HCT116 (cell line): ENCODE results near the gene USP50. TPM values are rescaled to one million over a fixed set of nuclear protein-coding genes. Genes with fewer than 3 reads are reported as not detected.

Source experiments
- ATAC-seq: fragments of 200-7000 bp; cut with Tn5 transposase; 2 replicates; pipeline ENCODE4 v1.9.1; 2020; ENCODE audit warnings: mild to moderate bottlenecking, moderate library complexity
- BruUV-seq: library from RNA; stranded (reverse); fragments of 400-500 nt; replicated peaks from 2 replicates; lab custom pipeline; 2021; lab: Mats Ljungman, UMichigan
- CTCF ChIA-PET: fragments of 300-600 bp; sonication (Branson Sonifier 250); formaldehyde crosslinking; loops from one replicate; lab custom pipeline; 2021; ENCODE audit warnings: antibody characterized with exemption; lab: Charles Lee
- POLR2A ChIA-PET: fragments of 300-600, 350-600 bp; sonication (Branson Sonifier 250); formaldehyde crosslinking; loops from one replicate; lab custom pipeline; 2021; ENCODE audit warnings: antibody characterized with exemption; lab: Charles Lee
- RAD21 ChIA-PET, 2 experiments: fragments of 300-600 bp; sonication (Branson Sonifier 250); formaldehyde crosslinking; loops; one replicate each; lab custom pipeline; 2023; ENCODE audit warnings: low total read pairs in 2 of 2; ENCODE audit not compliant: uncharacterized antibody in 2 of 2, unreplicated experiment in 2 of 2, low non-redundant PET in 1 of 2; lab: Charles Lee
- DNase-seq: peaks from one replicate; pipeline ENCODE4 v3.0.0-alpha.2; 2010; ENCODE audit warnings: low read depth, low spot score
- H2AFZ ChIP-seq: fragments of 200-600 bp; shearing (Covaris generic), sonication (generic); 2 replicates; pipeline ENCODE4 v1.6.1; 2017; ENCODE audit warnings: low read depth, mixed run types, mixed read lengths, antibody characterized with exemption, low read length; ENCODE audit not compliant: poor library complexity, severe bottlenecking
- H3K27ac ChIP-seq: 2 replicates; pipeline ENCODE4 v1.5.1; 2012; ENCODE audit warnings: low read depth, low read length
- H3K27me3 ChIP-seq: fragments of 200-600 bp; sonication (generic); 2 replicates; pipeline ENCODE4 v1.6.1; 2016; ENCODE audit warnings: mixed run types, low read length, mixed read lengths; ENCODE audit not compliant: insufficient read depth
- H3K36me3 ChIP-seq, 2 experiments: fragments of 200-500 bp in 1 of 2; fragments of 200-600 bp in 1 of 2; sonication (Bioruptor generic) in 1 of 2; sonication (generic) in 1 of 2; 2 replicates each; pipeline versions ENCODE4 v1.5.1 to v1.6.1; 2014 to 2016; ENCODE audit warnings: low read length in 2 of 2, inconsistent platforms in 1 of 2, mixed read lengths in 1 of 2, mixed run types in 1 of 2; ENCODE audit not compliant: insufficient read depth in 2 of 2, control insufficient read depth in 1 of 2
- H3K4me1 ChIP-seq, 2 experiments: fragments of 200-600 bp in 1 of 2; sonication (generic) in 1 of 2; 2 replicates each; pipeline versions ENCODE4 v1.5.1 to v1.6.1; 2012 to 2017; ENCODE audit warnings: low read length in 2 of 2, inconsistent platforms in 1 of 2, mild to moderate bottlenecking in 1 of 2, mixed read lengths in 1 of 2, mixed run types in 1 of 2, moderate library complexity in 1 of 2; ENCODE audit not compliant: insufficient read depth in 2 of 2, control insufficient read depth in 1 of 2
- H3K4me2 ChIP-seq: fragments of 200-600 bp; sonication (generic); 2 replicates; pipeline ENCODE4 v1.6.1; 2017; ENCODE audit warnings: mixed run types, low read length, mixed read lengths
- H3K4me3 ChIP-seq, 2 experiments: fragments of 200-600 bp in 1 of 2; sonication (generic) in 1 of 2; replicated peaks in 1 of 2; 2 replicates each; pipeline ENCODE4 v1.5.1; 2011 to 2016; ENCODE audit warnings: low read length in 2 of 2, control low read depth in 1 of 2, low read depth in 1 of 2, mild to moderate bottlenecking in 1 of 2, mixed read lengths in 1 of 2, mixed run types in 1 of 2
- H3K79me2 ChIP-seq: fragments of 200-600 bp; sonication (generic); 2 replicates; pipeline ENCODE4 v1.6.1; 2017; ENCODE audit warnings: mild to moderate bottlenecking, mixed run types, low read length, moderate library complexity, mixed read lengths; ENCODE audit not compliant: insufficient read depth
- H3K9ac ChIP-seq: fragments of 200-600 bp; sonication (generic); 2 replicates; pipeline ENCODE4 v1.6.1; 2016; ENCODE audit warnings: low read length, mixed read lengths
- H3K9me2 ChIP-seq: fragments of 200-600 bp; sonication (generic), shearing (Covaris generic); 2 replicates; pipeline ENCODE4 v1.6.1; 2017; ENCODE audit warnings: mixed run types, mild to moderate bottlenecking, moderate library complexity; ENCODE audit not compliant: insufficient read depth
- H3K9me3 ChIP-seq, 2 experiments: fragments of 200-500 bp in 1 of 2; fragments of 200-600 bp in 1 of 2; sonication (Bioruptor generic) in 1 of 2; sonication (generic) in 1 of 2; 2 replicates each; pipeline ENCODE4 v1.6.1; 2014 to 2017; ENCODE audit warnings: low read length in 2 of 2, mixed read lengths in 2 of 2, inconsistent platforms in 1 of 2, low read depth in 1 of 2, mild to moderate bottlenecking in 1 of 2, mixed run types in 1 of 2, moderate library complexity in 1 of 2; ENCODE audit not compliant: control insufficient read depth in 1 of 2, insufficient read depth in 1 of 2
- H4K20me1 ChIP-seq: fragments of 200-600 bp; sonication (generic), shearing (Covaris generic); 2 replicates; pipeline ENCODE4 v1.6.1; 2017; ENCODE audit warnings: mixed run types, mild to moderate bottlenecking, moderate library complexity; ENCODE audit not compliant: insufficient read depth
- ATF3 ChIP-seq: IDR thresholded peaks from 2 replicates; pipeline ENCODE4 v1.6.1; 2012
- CBX3 ChIP-seq: IDR thresholded peaks from 2 replicates; pipeline ENCODE4 v1.6.1; 2012; ENCODE audit warnings: low read depth
- CEBPB ChIP-seq: IDR thresholded peaks from 2 replicates; pipeline ENCODE4 v1.6.1; 2012; ENCODE audit warnings: low read depth
- CTCF ChIP-seq, 3 experiments: fragments of 200-600 bp in 1 of 3; sonication (generic) in 1 of 3; IDR thresholded peaks in 2 of 3; conservative IDR thresholded peaks in 1 of 3; 2 replicates each; pipeline ENCODE4 v1.5.1; 2012 to 2017; ENCODE audit warnings: low read depth in 2 of 3, low read length in 2 of 3, antibody characterized with exemption in 1 of 3, borderline replicate concordance in 1 of 3, control low read depth in 1 of 3, mild to moderate bottlenecking in 1 of 3, mixed read lengths in 1 of 3, mixed run types in 1 of 3, moderate library complexity in 1 of 3; ENCODE audit not compliant: insufficient read depth in 1 of 3
- EGR1 ChIP-seq: IDR thresholded peaks from 2 replicates; pipeline ENCODE4 v1.6.1; 2012; ENCODE audit warnings: low read depth
- ELF1 ChIP-seq: IDR thresholded peaks from 2 replicates; pipeline ENCODE4 v1.6.1; 2012; ENCODE audit warnings: low read depth, borderline replicate concordance
- EZH2phosphoT487 ChIP-seq: fragments of 200-600 bp; IDR thresholded peaks from 2 replicates; pipeline ENCODE4 v1.6.1; 2018; ENCODE audit warnings: antibody characterized with exemption, borderline replicate concordance
- JUND ChIP-seq: IDR thresholded peaks from 2 replicates; pipeline ENCODE4 v1.6.1; 2012
- MAX ChIP-seq: IDR thresholded peaks from 2 replicates; pipeline ENCODE4 v1.6.1; 2012
- POLR2A ChIP-seq: IDR thresholded peaks from 2 replicates; pipeline ENCODE4 v1.7.0; 2011; ENCODE audit warnings: borderline replicate concordance; ENCODE audit not compliant: insufficient read depth, insufficient read length; ENCODE audit errors: extremely low read depth
- POLR2AphosphoS5 ChIP-seq: IDR thresholded peaks from 2 replicates; pipeline ENCODE4 v1.6.1; 2011; ENCODE audit warnings: mild to moderate bottlenecking, low read depth, low read length, moderate library complexity
- RAD21 ChIP-seq: IDR thresholded peaks from 2 replicates; pipeline ENCODE4 v1.6.1; 2012; ENCODE audit warnings: low read depth, mild to moderate bottlenecking
- SIN3A ChIP-seq: IDR thresholded peaks from 2 replicates; pipeline ENCODE4 v1.6.1; 2012; ENCODE audit warnings: low read depth
- SP1 ChIP-seq: IDR thresholded peaks from 2 replicates; pipeline ENCODE4 v1.6.1; 2012; ENCODE audit warnings: low read depth
- TCF7L2 ChIP-seq: IDR thresholded peaks from 2 replicates; pipeline ENCODE4 v1.7.0; 2011; ENCODE audit warnings: borderline replicate concordance, inconsistent platforms; ENCODE audit not compliant: insufficient read depth, insufficient read length; ENCODE audit errors: extremely low read depth
- ZFX ChIP-seq: fragments of 450-650 bp; IDR thresholded peaks from 2 replicates; pipeline ENCODE4 v1.6.1; 2017
- ZNF274 ChIP-seq: fragments of 200-500 bp; sonication (Bioruptor generic); IDR thresholded peaks from 2 replicates; pipeline ENCODE4 v1.6.1; 2014; ENCODE audit warnings: mild to moderate bottlenecking, low read depth, low read length, inconsistent platforms
- intact Hi-C: fragments of 100-400 bp; cut with micrococcal nuclease; formaldehyde crosslinking; loops from 2 replicates; pipeline ENCODE4 v1.10.0; 2022
- total RNA-seq: library from RNA; stranded (reverse); gene quantifications from one replicate; pipeline ENCODE4 v1.2.1, GENCODE V29; 2021; ENCODE audit not compliant: unreplicated experiment

USP50 gene
- total RNA-seq, 1 experiment from 2014 or later: not detected

- CTCF ChIA-PET: no interaction called here
Observed at GRCh38 chr15:50563756-50564155, 17.3 kb upstream of the USP50 start.

More at GRCh38 chr15:50563756-50564155, 17.3 kb upstream of the USP50 start:
- ChIA-PET POLR2A (no interaction called here), RAD21 (interaction anchor here in 1 of 2 experiments (0.6 kb wide), 1 partner anchor 819 kb away, joined by 3 read pairs; no protein-coding TSS in a partner anchor)
- no peak overlapping the region for H3K9ac ChIP-seq
- no peaks in the 10 kb centered on the region for H3K79me2 ChIP-seq
- H3K27me3 ChIP-seq: no peaks in the 10 kb centered on the region
- intact Hi-C loops: no loop called here
- BruUV-seq: no TSS peak
- ATAC-seq (no peak), DNase-seq (no peak)
- no peak overlapping the region for H3K4me3 ChIP-seq
- H3K27ac ChIP-seq: no peak overlapping the region
- H3K9me2 ChIP-seq: no peaks in the 10 kb centered on the region
- H3K9me3 ChIP-seq: no peaks in the 10 kb centered on the region
- H2AFZ ChIP-seq: no peak overlapping the region
- peaks cover 2 to 6% of the 10 kb centered on the region in 2 experiments; a peak in 2 of 4 replicates for H3K36me3 ChIP-seq
- H3K4me2 ChIP-seq: no peak overlapping the region
- no peaks in the 10 kb centered on the region for H3K4me1 ChIP-seq
- H4K20me1 ChIP-seq: no peaks in the 10 kb centered on the region
- no peak for TF ChIP-seq EZH2phosphoT487
- TF ChIP-seq ZNF274: no peak
- TF ChIP-seq CEBPB: no peak
- no peak for TF ChIP-seq SP1
- TF ChIP-seq CTCF (IDR thresholded peaks at IDR 0.05 in 2 of 3, conservative IDR thresholded peaks at IDR 0.05 in 1 of 3; ENCODE audit: borderline replicate concordance in 1 of 3, insufficient read depth in 1 of 3, low read depth in 2 of 3, low read length in 2 of 3): no peak
- no peak for TF ChIP-seq CBX3
- TF ChIP-seq EGR1: no peak
- no peak for TF ChIP-seq POLR2A
- no peak for TF ChIP-seq MAX
- no peak for TF ChIP-seq RAD21
- TF ChIP-seq POLR2AphosphoS5: no peak
- TF ChIP-seq ATF3: no peak
- no peak for TF ChIP-seq TCF7L2
- no peak for TF ChIP-seq JUND
- no peak for TF ChIP-seq SIN3A
- no peak for TF ChIP-seq ELF1
- TF ChIP-seq ZFX: no peak
